ENCODE measurements around the gene HIPK4. TPM values are rescaled to one million over a fixed set of nuclear protein-coding genes. Genes with fewer than 3 reads are reported as not detected.

Gene HIPK4
- polyA plus RNA-seq, 1 experiment, result 0.09 TPM

GRCh38 chr19:40369797-40370196 is 20.2 kb downstream of the HIPK4 start:
- Histone ChIP-seq H3K27ac (ENCODE audit: low read depth, low read length) (no peak overlapping the region), H3K9me3 (ENCODE audit: control insufficient read depth, insufficient read depth, low read length) (no peaks in the 10 kb centered on the region), H3K27me3 (ENCODE audit: control insufficient read depth, insufficient read depth, low read length) (no peaks in the 10 kb centered on the region), H3K4me3 (ENCODE audit: low read depth, low read length) (no peak overlapping the region)
- no peak for DNase-seq (ENCODE audit: low read depth, low spot score)
- no peak for TF ChIP-seq CTCF (IDR thresholded peaks at IDR 0.05; ENCODE audit: low read depth, low read length)
- POLR2A ChIA-PET, result no interaction called here
- CTCF ChIA-PET, result no interaction called here

GRCh38 chr19:40367577-40368434 is 22.2 kb downstream of the HIPK4 start:
- Histone ChIP-seq H3K27me3 (ENCODE audit: control insufficient read depth, insufficient read depth, low read length) (no peaks in the 10 kb centered on the region), H3K4me3 (ENCODE audit: low read depth, low read length) (no peak overlapping the region), H3K9me3 (ENCODE audit: control insufficient read depth, insufficient read depth, low read length) (no peaks in the 10 kb centered on the region), H3K27ac (ENCODE audit: low read depth, low read length) (no peak overlapping the region)
- DNase-seq (ENCODE audit: low read depth, low spot score), result no peak
- TF ChIP-seq CTCF (IDR thresholded peaks at IDR 0.05; ENCODE audit: low read depth, low read length), result no peak
- POLR2A ChIA-PET, result interaction anchor here (0.7 kb wide), 1 partner anchor 323 kb away, joined by 3 read pairs; the partner anchor contains the start of gene NUMBL
- CTCF ChIA-PET, result no interaction called here

DNA sequence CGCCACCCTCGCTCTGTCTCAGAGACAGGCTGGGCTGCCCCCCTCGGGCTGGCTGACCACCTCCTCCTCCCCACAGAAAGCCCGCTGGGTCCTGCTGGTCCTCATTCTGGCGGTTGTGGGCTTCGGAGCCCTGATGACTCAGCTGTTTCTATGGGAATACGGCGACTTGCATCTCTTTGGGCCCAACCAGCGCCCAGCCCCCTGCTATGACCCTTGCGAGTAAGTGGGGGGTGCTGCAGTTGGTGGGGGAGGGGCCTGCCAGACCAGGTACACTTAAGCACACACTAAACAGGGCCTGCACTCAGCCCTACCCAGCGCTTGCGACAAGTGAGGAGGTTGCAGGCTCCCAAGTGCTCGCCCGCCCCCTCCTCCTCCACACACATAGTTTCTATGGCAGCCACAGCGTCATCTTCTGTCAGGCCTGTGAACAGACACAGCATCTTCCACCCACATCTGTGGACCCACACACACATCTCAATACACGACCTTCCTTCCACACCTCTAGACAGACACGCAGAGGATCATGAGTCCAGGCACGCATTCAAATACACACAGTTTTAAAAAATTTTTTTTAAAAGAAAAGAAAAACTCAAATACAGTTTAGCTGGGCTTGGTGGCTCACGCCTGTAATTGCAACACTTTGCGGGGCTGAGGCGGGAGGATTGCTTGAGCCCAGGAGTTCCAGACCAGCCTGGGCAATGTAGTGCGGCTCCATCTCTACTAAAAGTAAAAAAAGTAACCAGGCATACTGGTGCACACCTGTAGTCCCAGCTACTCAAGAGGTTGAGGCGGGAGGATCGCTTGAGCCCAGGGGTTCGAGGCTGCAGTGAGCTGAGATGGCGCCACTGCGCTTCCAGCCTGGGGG is 23.1 kb downstream of the HIPK4 start:
- no peak overlapping the region for H3K27ac ChIP-seq (ENCODE audit: low read depth, low read length)
- ChIA-PET POLR2A (interaction anchor here (0.7 to 1.5 kb wide), 3 partner anchors 19 to 324 kb away, joined by 3 to 9 read pairs (median 4); partner anchors contain the start of genes BLVRB, C19orf47, NUMBL and PLD3), CTCF (no interaction called here)
- H3K9me3 ChIP-seq (ENCODE audit: control insufficient read depth, insufficient read depth, low read length), result no peaks in the 10 kb centered on the region
- H3K27me3 ChIP-seq (ENCODE audit: control insufficient read depth, insufficient read depth, low read length), result no peaks in the 10 kb centered on the region
- no peak for DNase-seq (ENCODE audit: low read depth, low spot score)
- H3K4me3 ChIP-seq (ENCODE audit: low read depth, low read length), result peak overlapping the region; percentile 76
- TF ChIP-seq CTCF (IDR thresholded peaks at IDR 0.05; ENCODE audit: low read depth, low read length), result no peak

DNA sequence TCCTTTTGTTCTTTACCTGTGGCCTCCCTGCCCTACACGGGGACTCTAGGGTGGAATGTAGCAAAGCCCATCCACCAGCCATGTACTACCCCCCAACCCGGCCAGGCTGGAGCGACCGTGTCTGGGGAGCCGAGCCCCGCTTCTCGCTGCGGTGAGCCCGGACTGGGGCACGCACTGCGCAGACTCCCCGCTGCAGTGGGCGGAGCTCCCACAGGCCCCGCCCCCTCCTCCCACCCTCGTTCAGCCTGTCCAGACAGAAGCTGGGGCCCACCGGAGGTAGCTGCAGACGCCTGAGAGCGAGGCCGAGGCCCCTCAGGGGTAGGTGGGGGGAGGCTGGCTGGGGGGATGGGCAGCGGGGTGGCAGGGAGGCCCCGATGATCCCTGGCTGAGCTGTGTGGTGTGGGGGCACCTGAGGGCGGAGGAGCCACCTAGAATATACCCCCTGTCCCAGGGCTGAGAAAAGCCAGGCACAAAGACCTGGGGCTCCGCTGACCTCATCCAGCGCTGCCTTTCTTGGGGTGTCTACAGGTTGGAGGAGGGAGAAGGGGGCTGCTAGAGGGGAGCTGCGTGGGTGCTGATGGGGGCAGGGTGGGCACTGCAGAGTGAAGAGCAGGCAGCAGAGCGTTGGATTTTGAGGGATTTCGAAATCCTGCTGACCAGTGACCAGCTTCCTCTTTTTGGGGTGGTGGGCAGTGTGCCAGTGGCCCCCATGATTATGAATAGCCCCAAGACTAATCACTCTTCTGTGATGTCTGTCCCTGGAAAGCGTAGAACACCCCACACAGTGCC is 24.2 kb downstream of the HIPK4 start:
- peak; percentile 39 for DNase-seq (ENCODE audit: low read depth, low spot score)
- CTCF ChIA-PET, result interaction anchor here (0.6 to 0.9 kb wide), 4 partner anchors 19 to 138 kb away, joined by 3 to 4 read pairs (median 4); no protein-coding TSS in a partner anchor
- Histone ChIP-seq H3K9me3 (ENCODE audit: control insufficient read depth, insufficient read depth, low read length) (no peaks in the 10 kb centered on the region), H3K4me3 (ENCODE audit: low read depth, low read length) (peak overlapping the region; percentile 76), H3K27me3 (ENCODE audit: control insufficient read depth, insufficient read depth, low read length) (no peaks in the 10 kb centered on the region), H3K27ac (ENCODE audit: low read depth, low read length) (peak overlapping the region; percentile 2)
- no peak for TF ChIP-seq CTCF (IDR thresholded peaks at IDR 0.05; ENCODE audit: low read depth, low read length)
- POLR2A ChIA-PET, result interaction anchor here (0.6 to 1.6 kb wide), 11 partner anchors 8 to 100 kb away, joined by 3 to 9 read pairs (median 4); partner anchors contain the start of genes BLVRB, C19orf47, PLD3 and SERTAD1

Data from AG04450 (cell line).